Adrenal gland (tissue), 12 donors: ENCODE results near the gene EGLN2. TPM values are rescaled to one million over a fixed set of nuclear protein-coding genes. Genes with fewer than 3 reads are reported as not detected.
"Not testable (repeated sequence)": the region's sequence is repeated elsewhere in the genome, so short reads cannot be mapped to it uniquely, and the experiment has no call there.

ENCODE experiments used
- DNase-seq, 7 donors: peaks; one replicate each; pipeline ENCODE4 v3.0.0-alpha.2; 2019 to 2020
- H3K27ac ChIP-seq, 5 donors: fragments of 200-600 bp; sonication (generic) in 4 of 5; 1 replicate in 3 of 5; 2 replicates in 2 of 5; pipeline versions ENCODE4 v1.5.1 to v1.8.0; 2016 to 2020; ENCODE audit warnings: mild to moderate bottlenecking in 1 of 5
- H3K27me3 ChIP-seq: fragments of 200-600 bp; 2 replicates; pipeline ENCODE4 v1.8.0; 2021
- H3K36me3 ChIP-seq, 2 donors: fragments of 200-600 bp; replicated peaks in 1 of 2; 1 replicate in 1 of 2; 2 replicates in 1 of 2; pipeline versions ENCODE4 v1.5.1 to v1.8.0; 2018 to 2022
- H3K4me1 ChIP-seq, 2 donors: fragments of 200-600 bp; replicated peaks in 1 of 2; 1 replicate in 1 of 2; 2 replicates in 1 of 2; pipeline versions ENCODE4 v1.5.1 to v1.8.0; 2018 to 2021
- H3K4me3 ChIP-seq, 4 donors: fragments of 200-600 bp; sonication (generic) in 3 of 4; one replicate each; pipeline ENCODE4 v1.5.1; 2016 to 2018
- H3K9me3 ChIP-seq, 3 donors: fragments of 200-600 bp; sonication (generic) in 1 of 3; replicated peaks in 1 of 3; 1 replicate in 2 of 3; 2 replicates in 1 of 3; pipeline versions ENCODE4 v1.5.1 to v1.8.0; 2016 to 2021
- POLR2A ChIP-seq, 2 donors: fragments of 450-650 bp; IDR thresholded peaks; one replicate each; pipeline ENCODE4 v1.6.1; 2017; ENCODE audit warnings: antibody characterized with exemption in 2 of 2, mild to moderate bottlenecking in 2 of 2, moderate library complexity in 1 of 2
- WGBS, 4 donors: extraction: QIAGEN DNeasy Blood & Tissue Kit in 2 of 4; methylation state at CpG; one replicate each; pipeline versions ENCODE4 v1.1.5 to v1.1.7; 2013 to 2017; 5-methylcytosine and 5-hydroxymethylcytosine counted together
- intact Hi-C, 2 donors: fragments of 100-400 bp; cut with DNase I; formaldehyde crosslinking; loops; one replicate each; pipeline versions ENCODE4 v1.14.1 to v1.15.0; 2022 to 2023
- polyA plus RNA-seq, 3 donors: library from polyadenylated mRNA; stranded (reverse); fragments of 200-250 nt in 2 of 3; fragments of 350-450 nt in 1 of 3; fragmentation: Illumina TruSeq in 1 of 3; extraction: RNeasy Lipid Tissue Mini Kit (QIAGEN cat#74804) in 1 of 3; gene quantifications; one replicate each; pipeline ENCODE4 v1.2.3, GENCODE V29; 2013 to 2014
- total RNA-seq, 9 donors: library from RNA; depleted of rRNA in 4 of 9; stranded (reverse); fragments of >200 nt in 4 of 9; fragments of 120-200 nt in 1 of 9; fragmentation: NEBNext Ultra II Directional in 1 of 9; extraction: Animal tissue kit (Norgen Biotek cat#: 25700) in 1 of 9; gene quantifications; one replicate each; pipeline versions ENCODE4 v1.1.0 to v1.2.4, GENCODE V29; 2013 to 2023
- TF ChIP-seq, protein P1 (sequence below), 6 experiments: fragments of 450-650 bp in 4 of 6; fragments of 200-600 bp in 2 of 6; sonication (generic) in 1 of 6; IDR thresholded peaks; 1 replicate in 5 of 6; 2 replicates in 1 of 6; pipeline versions ENCODE4 v1.5.1 to v1.8.0; 2016 to 2021; ENCODE audit warnings: antibody characterized with exemption in 6 of 6, mild to moderate bottlenecking in 2 of 6, moderate library complexity in 1 of 6
- donor health status: healthy with polysubstance abuse.
- donor health status: Bipolar disorder and iron deficiency.
- donor health status: DM: yes; HTN: yes; CAD: no.
- donor health status: DM: no; HTN: no; CAD: no.
- donor health status: DM: no; HTN: no; CAD: no.
- donor health status: DM: yes; HTN: yes; CAD: no.

Gene EGLN2
- total and polyA plus RNA-seq, 12 donors, result 53.1 to 169 (median 104) TPM

DNA sequence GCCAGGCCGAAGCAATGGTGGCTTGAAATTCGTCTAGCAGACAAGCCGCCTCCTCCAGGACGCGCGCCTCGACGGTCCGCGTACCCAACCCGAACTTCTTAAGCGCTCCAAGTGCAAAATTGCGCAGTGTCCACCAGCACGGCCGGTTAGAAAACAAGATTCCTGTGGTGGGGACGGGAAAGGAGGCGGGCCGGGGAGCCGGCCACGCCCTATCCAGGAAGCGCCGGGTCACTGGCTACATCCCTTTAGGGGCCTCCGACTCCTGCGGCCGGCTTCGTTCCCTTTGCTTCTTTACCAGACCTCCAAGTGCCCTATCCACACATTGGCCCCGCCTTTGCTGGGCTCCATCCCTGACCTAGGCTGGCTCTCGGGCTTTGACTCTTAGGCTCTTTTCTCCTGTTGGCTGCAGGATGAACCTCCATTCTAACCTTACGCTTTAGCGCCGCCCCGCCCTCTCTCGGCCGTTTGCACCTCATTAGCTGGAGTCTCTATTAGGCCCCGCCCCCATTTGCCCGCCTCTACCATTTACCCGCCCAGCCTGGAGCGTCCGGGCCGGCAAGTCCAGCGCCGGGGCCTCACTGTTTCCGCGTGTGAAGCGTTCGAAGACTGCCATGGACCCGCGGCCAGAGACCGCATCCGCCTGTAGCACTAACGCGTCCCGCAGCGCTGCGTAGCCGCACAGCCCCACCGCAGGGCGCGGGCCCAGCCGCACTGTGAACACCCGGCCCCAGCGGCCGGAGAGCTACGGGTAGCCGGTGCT is 11.8 kb downstream of the EGLN2 start:
- Histone ChIP-seq H3K4me3 (peak overlapping the region in 1 of 4 donors; percentile 30), H3K36me3 (peaks cover 0 to 25% of the 10 kb centered on the region in 2 donors), H3K4me1 (peaks cover 10 to 39% of the 10 kb centered on the region in 2 donors), H3K27ac (peak overlapping the region in 4 of 5 donors; percentile 13 to 84 (median 55))
- DNase-seq, result peak; percentile 72 to 91 (median 82)
- H3K27me3 ChIP-seq, H3K9me3 ChIP-seq, intact Hi-C loops: not testable (repeated sequence)
- WGBS, 4 donors, result 1 to 14% (median 6%) methylated on average over 10 to 60 of the region's 65 CpGs
- TF ChIP-seq, protein P1, sequence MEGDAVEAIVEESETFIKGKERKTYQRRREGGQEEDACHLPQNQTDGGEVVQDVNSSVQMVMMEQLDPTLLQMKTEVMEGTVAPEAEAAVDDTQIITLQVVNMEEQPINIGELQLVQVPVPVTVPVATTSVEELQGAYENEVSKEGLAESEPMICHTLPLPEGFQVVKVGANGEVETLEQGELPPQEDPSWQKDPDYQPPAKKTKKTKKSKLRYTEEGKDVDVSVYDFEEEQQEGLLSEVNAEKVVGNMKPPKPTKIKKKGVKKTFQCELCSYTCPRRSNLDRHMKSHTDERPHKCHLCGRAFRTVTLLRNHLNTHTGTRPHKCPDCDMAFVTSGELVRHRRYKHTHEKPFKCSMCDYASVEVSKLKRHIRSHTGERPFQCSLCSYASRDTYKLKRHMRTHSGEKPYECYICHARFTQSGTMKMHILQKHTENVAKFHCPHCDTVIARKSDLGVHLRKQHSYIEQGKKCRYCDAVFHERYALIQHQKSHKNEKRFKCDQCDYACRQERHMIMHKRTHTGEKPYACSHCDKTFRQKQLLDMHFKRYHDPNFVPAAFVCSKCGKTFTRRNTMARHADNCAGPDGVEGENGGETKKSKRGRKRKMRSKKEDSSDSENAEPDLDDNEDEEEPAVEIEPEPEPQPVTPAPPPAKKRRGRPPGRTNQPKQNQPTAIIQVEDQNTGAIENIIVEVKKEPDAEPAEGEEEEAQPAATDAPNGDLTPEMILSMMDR (IDR thresholded peaks at IDR 0.05), result peak in 2 of 6 experiments; percentile 26 to 27

GRCh38 chr19:40811478-40812341 is 12.7 kb downstream of the EGLN2 start:
- intact Hi-C loops, result no loop called here
- 24 to 38% (median 31%) methylated on average over 18 to 35 of the region's 35 CpGs for WGBS, 4 donors

DNA sequence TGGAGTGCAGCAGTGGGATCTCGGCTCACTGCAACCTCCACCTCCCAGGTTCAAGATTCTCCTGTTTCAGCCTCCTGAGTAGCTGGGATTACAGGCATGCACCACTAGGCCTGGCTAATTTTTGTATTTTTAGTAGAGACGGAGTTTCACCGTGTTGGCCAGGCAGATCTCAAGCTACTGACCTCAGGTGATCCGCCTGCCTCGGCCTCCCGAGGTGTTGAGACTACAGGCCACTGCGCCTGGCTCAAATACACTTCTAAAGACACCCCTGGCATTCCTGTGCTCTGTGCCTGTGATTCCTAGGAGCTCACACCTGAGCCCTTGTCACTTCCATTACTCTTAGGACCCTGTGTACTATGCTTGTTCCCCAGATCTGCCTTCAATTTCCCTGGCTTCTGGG is 13.6 kb downstream of the EGLN2 start:
- peaks cover 0 to 20% of the 10 kb centered on the region in 2 donors for H3K36me3 ChIP-seq
- DNase-seq, H3K27me3 ChIP-seq, intact Hi-C loops, H3K9me3 ChIP-seq, H3K4me3 ChIP-seq: not testable (repeated sequence)
- H3K27ac ChIP-seq, result peak overlapping the region in 1 of 5 donors; percentile 58
- peaks cover 9 to 22% of the 10 kb centered on the region in 2 donors for H3K4me1 ChIP-seq
- WGBS, 4 donors, result 69 to 90% (median 86%) methylated on average over 5 to 7 of the region's 7 CpGs

More at GRCh38 chr19:40811478-40812341, 12.7 kb downstream of the EGLN2 start:
- no peaks in the 10 kb centered on the region for H3K9me3 ChIP-seq
- peaks cover 0 to 25% of the 10 kb centered on the region in 2 donors for H3K36me3 ChIP-seq
- H3K4me1 ChIP-seq, result peaks cover 9 to 30% of the 10 kb centered on the region in 2 donors
- DNase-seq, result no peak
- H3K27ac ChIP-seq, result peak overlapping the region in 3 of 5 donors; percentile 47 to 84 (median 63)
- peak overlapping the region in 1 of 4 donors; percentile 30 for H3K4me3 ChIP-seq
- H3K27me3 ChIP-seq, result no peaks in the 10 kb centered on the region
- TF ChIP-seq, protein P1 (IDR thresholded peaks at IDR 0.05), result no peak
- no peak for TF ChIP-seq POLR2A (IDR thresholded peaks at IDR 0.05)

- 21 to 55% (median 39%) methylated on average over 2 to 4 of the region's 4 CpGs for WGBS, 4 donors
- TF ChIP-seq, protein P1 (IDR thresholded peaks at IDR 0.05), result no peak
- no peaks in the 10 kb centered on the region for H3K9me3 ChIP-seq
- no peaks in the 10 kb centered on the region for H3K27me3 ChIP-seq
- intact Hi-C loops, result no loop called here
- peaks cover 0 to 14% of the 10 kb centered on the region in 2 donors for H3K36me3 ChIP-seq
- peak overlapping the region in 1 of 5 donors; percentile 58 for H3K27ac ChIP-seq
- H3K4me3 ChIP-seq, result no peak overlapping the region
- DNase-seq, result no peak
- H3K4me1 ChIP-seq, result peaks cover 9 to 19% of the 10 kb centered on the region in 2 donors
Observed at GRCh38 chr19:40813182-40813581, 14.2 kb downstream of the EGLN2 start.
